GM12878 (cell line): Measurements from ENCODE around the gene MARVELD3. TPM values are rescaled to one million over a fixed set of nuclear protein-coding genes. Genes with fewer than 3 reads are reported as not detected.

ENCODE experiments used
- ATAC-seq: fragments of 200-7000 bp; cut with Tn5 transposase; 3 replicates; pipeline ENCODE4 v1.9.1; 2020; ENCODE audit warnings: mild to moderate bottlenecking, moderate library complexity
- BruUV-seq: library from RNA; stranded (reverse); fragments of 400-500 nt; replicated peaks from 2 replicates; lab custom pipeline; 2021; lab: Mats Ljungman, UMichigan
- CTCF ChIA-PET: fragments of 300-600 bp; sonication (Branson Sonifier 250); formaldehyde crosslinking; extraction: SDS; loops from one replicate; lab custom pipeline; 2021; ENCODE audit warnings: inconsistent platforms; lab: Yijun Ruan, JAX
- POLR2A ChIA-PET: fragments of 350-600 bp; formaldehyde crosslinking; extraction: SDS; loops from one replicate; lab custom pipeline; 2021; ENCODE audit warnings: inconsistent platforms; lab: Charles Lee
- RAD21 ChIA-PET: fragments of 300-600 bp; sonication (Branson Sonifier 250); formaldehyde crosslinking; loops from one replicate; lab custom pipeline; 2023; ENCODE audit warnings: antibody characterized with exemption; ENCODE audit not compliant: unreplicated experiment; lab: Charles Lee
- SMC1A ChIA-PET: fragments of 300-600 bp; sonication (Branson Sonifier 250); formaldehyde crosslinking; loops from one replicate; lab custom pipeline; 2023; ENCODE audit not compliant: unreplicated experiment, uncharacterized antibody; lab: Charles Lee
- DNase-seq: peaks from one replicate; pipeline ENCODE4 v3.0.0-alpha.2; 2011; ENCODE audit warnings: low read depth, low spot score
- FAIRE-seq: peaks from 3 replicates; lab custom pipeline; 2011; peaks lifted over from hg19 to GRCh38; lab: Jason Lieb, UNC
- H2AFZ ChIP-seq: 2 replicates; pipeline ENCODE4 v1.6.0; 2011; ENCODE audit warnings: low read depth, low read length, control low read depth; ENCODE audit not compliant: control insufficient read depth
- H3K27ac ChIP-seq: 2 replicates; pipeline ENCODE4 v1.5.1; 2011; ENCODE audit warnings: control low read depth; ENCODE audit not compliant: control insufficient read depth, insufficient read depth
- H3K27me3 ChIP-seq, 2 experiments: replicated peaks in 1 of 2; 2 replicates each; pipeline versions ENCODE4 v1.6.0 to v1.6.1; 2011; ENCODE audit warnings: low read length in 1 of 2; ENCODE audit not compliant: control insufficient read depth in 2 of 2, insufficient read depth in 2 of 2
- H3K36me3 ChIP-seq, 2 experiments: 2 replicates each; pipeline ENCODE4 v1.5.1; 2011; ENCODE audit warnings: low read length in 1 of 2; ENCODE audit not compliant: control insufficient read depth in 2 of 2, insufficient read depth in 2 of 2
- H3K4me1 ChIP-seq: 2 replicates; pipeline ENCODE4 v1.6.1; 2011; ENCODE audit warnings: mild to moderate bottlenecking, low read length, moderate library complexity, mixed read lengths; ENCODE audit not compliant: control insufficient read depth, insufficient read depth
- H3K4me2 ChIP-seq: 2 replicates; pipeline ENCODE4 v1.6.0; 2011; ENCODE audit warnings: control low read depth; ENCODE audit not compliant: control insufficient read depth, insufficient read depth
- H3K4me3 ChIP-seq: fragments of 200-600 bp; sonication (generic); 2 replicates; pipeline ENCODE4 v1.5.1; 2016
- H3K79me2 ChIP-seq: 2 replicates; pipeline ENCODE4 v1.6.0; 2011; ENCODE audit warnings: low read length; ENCODE audit not compliant: control insufficient read depth, insufficient read depth
- H3K9ac ChIP-seq: 2 replicates; pipeline ENCODE4 v1.8.0; 2011; ENCODE audit warnings: low read length, control low read depth, mixed read lengths; ENCODE audit not compliant: control insufficient read depth, insufficient read depth
- H3K9me3 ChIP-seq: replicated peaks from 3 replicates; pipeline ENCODE4 v1.5.1; 2011; ENCODE audit warnings: mild to moderate bottlenecking, low read length; ENCODE audit not compliant: control insufficient read depth, insufficient read depth
- H4K20me1 ChIP-seq: 2 replicates; pipeline ENCODE4 v1.6.0; 2011; ENCODE audit not compliant: control insufficient read depth, insufficient read depth
- BHLHE40 ChIP-seq, 2 experiments: fragments of 450-650 bp in 1 of 2; IDR thresholded peaks; 2 replicates each; pipeline ENCODE4 v1.6.1; 2011 to 2017; ENCODE audit warnings: low read depth in 2 of 2, borderline replicate concordance in 1 of 2, improper control_type of control experiment in 1 of 2, low read length in 1 of 2, mild to moderate bottlenecking in 1 of 2
- BRCA1 ChIP-seq: IDR thresholded peaks from 2 replicates; pipeline ENCODE4 v1.6.1; 2011; ENCODE audit warnings: low read depth, low read length, improper control_type of control experiment
- CHD4 ChIP-seq: fragments of 200-600 bp; sonication (generic); IDR thresholded peaks from 2 replicates; pipeline ENCODE4 v1.6.1; 2016; ENCODE audit warnings: mild to moderate bottlenecking
- MEF2A ChIP-seq: IDR thresholded peaks from 2 replicates; pipeline ENCODE4 v1.6.1; 2011; ENCODE audit warnings: low read depth, mild to moderate bottlenecking, low read length, moderate library complexity; ENCODE audit not compliant: insufficient read depth
- PAX8 ChIP-seq: fragments of 450-650 bp; IDR thresholded peaks from 2 replicates; pipeline ENCODE4 v1.6.1; 2017; ENCODE audit warnings: mild to moderate bottlenecking, moderate library complexity
- POU2F2 ChIP-seq: IDR thresholded peaks from 3 replicates; pipeline ENCODE4 v1.6.1; 2011; ENCODE audit warnings: low read depth, mild to moderate bottlenecking, low read length, borderline replicate concordance
- SMAD5 ChIP-seq: IDR thresholded peaks from 2 replicates; pipeline ENCODE4 v1.6.1; 2016; ENCODE audit warnings: antibody characterized with exemption, low read depth
- SMC3 ChIP-seq: IDR thresholded peaks from 2 replicates; pipeline ENCODE4 v1.6.1; 2011; ENCODE audit warnings: low read length, improper control_type of control experiment, borderline replicate concordance
- ZNF384 ChIP-seq: IDR thresholded peaks from 2 replicates; pipeline ENCODE4 v1.6.1; 2012; ENCODE audit warnings: low read depth, mild to moderate bottlenecking, low read length, improper control_type of control experiment, borderline replicate concordance
- ZNF622 ChIP-seq: fragments of 450-650 bp; IDR thresholded peaks from 2 replicates; pipeline ENCODE4 v1.6.1; 2017; ENCODE audit warnings: mild to moderate bottlenecking, inconsistent platforms
- ZSCAN29 ChIP-seq: fragments of 450-650 bp; IDR thresholded peaks from 2 replicates; pipeline ENCODE4 v1.6.1; 2017; ENCODE audit warnings: mild to moderate bottlenecking, moderate library complexity
- WGBS: methylation state at CpG from one replicate; pipeline ENCODE4 v1.1.6; 2016; ENCODE audit warnings: low lambda C conversion rate; ENCODE audit not compliant: insufficient replicate concordance, insufficient coverage; ENCODE audit errors: missing lambda C conversion rate; 5-methylcytosine and 5-hydroxymethylcytosine counted together
- in situ Hi-C: fragments of 300-500 bp; cut with MboI; formaldehyde crosslinking; loops from 9 replicates; pipeline ENCODE4 v1.14.3; 2018; ENCODE audit warnings: mixed read lengths
- intact Hi-C: fragments of 100-400 bp; cut with micrococcal nuclease; formaldehyde crosslinking; loops from one replicate; pipeline ENCODE4 v1.14.2; 2022; ENCODE audit not compliant: unreplicated experiment
- polyA plus RNA-seq, 11 experiments: library from polyadenylated mRNA; depleted of rRNA in 4 of 11; unstranded in 6 of 11; stranded (reverse) in 5 of 11; fragments of >200 nt; fragmentation: Nextera tagmentation in 4 of 11; fragmentation: Illumina TruSeq in 1 of 11; extraction: Ambion mirVana in 4 of 11; extraction: Trizol in 1 of 11; gene quantifications; 1 replicate in 1 of 11; 2 replicates in 10 of 11; pipeline versions ENCODE4 v1.2.1 to v1.2.3, GENCODE V29; 2011 to 2016; ENCODE audit warnings: inconsistent platforms in 2 of 11, missing spikeins in 2 of 11, low read depth in 1 of 11
- total RNA-seq, 4 experiments: library from RNA; depleted of rRNA in 3 of 4; stranded (reverse); fragments of >200 nt in 3 of 4; fragmentation: Illumina TruSeq in 1 of 4; extraction: Trizol in 1 of 4; gene quantifications; 2 replicates each; pipeline versions ENCODE4 v1.2.1 to v1.2.3, GENCODE V29; 2013 to 2021
- TF ChIP-seq, protein P1 (sequence below): IDR thresholded peaks from 2 replicates; pipeline ENCODE4 v1.6.1; 2011; ENCODE audit warnings: low read depth, low read length, improper control_type of control experiment, borderline replicate concordance
- TF ChIP-seq, protein P2 (sequence below): fragments of 450-650 bp; IDR thresholded peaks from 2 replicates; pipeline ENCODE4 v1.6.1; 2016; ENCODE audit warnings: mild to moderate bottlenecking, moderate library complexity, borderline replicate concordance
- TF ChIP-seq, protein P3 (sequence below): fragments of 450-650 bp; IDR thresholded peaks from 2 replicates; pipeline ENCODE4 v1.6.1; 2017; ENCODE audit warnings: low read depth, mild to moderate bottlenecking, moderate library complexity
- TF ChIP-seq, protein P4 (sequence below): IDR thresholded peaks from 2 replicates; pipeline ENCODE4 v1.6.1; 2011; ENCODE audit warnings: mild to moderate bottlenecking, low read depth, low read length, moderate library complexity; ENCODE audit not compliant: insufficient replicate concordance

The MARVELD3 gene
- total and polyA plus RNA-seq, 10 of the 15 experiments (the other 5 are each of a cell fraction or from before 2014, with no cell fraction given) = 0.03 to 0.18 (median 0.09) TPM; not detected in 4

DNA sequence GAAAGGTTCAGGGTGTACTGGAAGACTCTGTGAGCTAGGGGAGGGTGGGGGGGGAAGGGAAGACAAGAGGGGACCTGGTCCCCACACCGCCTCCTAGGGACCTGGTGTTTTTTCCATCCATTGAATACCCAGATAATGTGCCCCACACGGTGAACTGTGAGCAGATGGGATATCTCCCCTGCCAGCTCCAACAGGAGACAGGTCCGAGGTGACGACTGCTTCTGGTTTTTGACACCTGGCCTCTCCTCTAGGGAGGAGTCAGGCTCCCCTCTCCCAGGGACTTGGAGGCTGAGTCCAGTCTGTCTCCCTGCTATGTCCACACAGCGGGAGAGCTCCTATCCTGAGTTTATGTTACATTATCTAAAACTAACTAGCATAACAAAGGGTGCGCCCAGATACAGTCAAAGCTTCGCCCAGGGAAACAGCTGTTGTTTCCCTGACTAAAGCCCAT is 1.8 kb downstream of the MARVELD3 start:
- no peak overlapping the region for H3K27ac ChIP-seq
- WGBS = 94% methylated on average over 7 of the region's 7 CpGs
- H2AFZ ChIP-seq = no peak overlapping the region
- H3K79me2 ChIP-seq = no peaks in the 10 kb centered on the region
- H3K4me2 ChIP-seq = no peak overlapping the region
- ATAC-seq = no peak
- ChIA-PET CTCF (interaction anchor here (0.7 to 2.5 kb wide), 2 partner anchors 14 to 16 kb away, joined by 3 to 9 read pairs; no protein-coding TSS in a partner anchor), SMC1A (no interaction called here), POLR2A (no interaction called here), RAD21 (no interaction called here)
- in situ Hi-C loops = no loop called here
- no peaks in the 10 kb centered on the region for H3K9me3 ChIP-seq
- no peaks in the 10 kb centered on the region for H4K20me1 ChIP-seq
- FAIRE-seq = no peak
- no peak overlapping the region for H3K9ac ChIP-seq
- DNase-seq = no peak
- peaks cover 5% of the 10 kb centered on the region; the same call in 1 of the 2 replicates for H3K4me1 ChIP-seq
- H3K27me3 ChIP-seq = no peaks in the 10 kb centered on the region; a peak in 1 of 4 replicates
- intact Hi-C loops = no loop called here
- no TSS peak for BruUV-seq
- no peaks in the 10 kb centered on the region for H3K36me3 ChIP-seq
- no peak overlapping the region for H3K4me3 ChIP-seq
- no peak for TF ChIP-seq BRCA1
- TF ChIP-seq PAX8 = no peak
- no peak for TF ChIP-seq MEF2A
- TF ChIP-seq, protein P1, sequence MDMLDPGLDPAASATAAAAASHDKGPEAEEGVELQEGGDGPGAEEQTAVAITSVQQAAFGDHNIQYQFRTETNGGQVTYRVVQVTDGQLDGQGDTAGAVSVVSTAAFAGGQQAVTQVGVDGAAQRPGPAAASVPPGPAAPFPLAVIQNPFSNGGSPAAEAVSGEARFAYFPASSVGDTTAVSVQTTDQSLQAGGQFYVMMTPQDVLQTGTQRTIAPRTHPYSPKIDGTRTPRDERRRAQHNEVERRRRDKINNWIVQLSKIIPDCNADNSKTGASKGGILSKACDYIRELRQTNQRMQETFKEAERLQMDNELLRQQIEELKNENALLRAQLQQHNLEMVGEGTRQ = no peak
- TF ChIP-seq SMC3 = no peak
- TF ChIP-seq, protein P2, sequence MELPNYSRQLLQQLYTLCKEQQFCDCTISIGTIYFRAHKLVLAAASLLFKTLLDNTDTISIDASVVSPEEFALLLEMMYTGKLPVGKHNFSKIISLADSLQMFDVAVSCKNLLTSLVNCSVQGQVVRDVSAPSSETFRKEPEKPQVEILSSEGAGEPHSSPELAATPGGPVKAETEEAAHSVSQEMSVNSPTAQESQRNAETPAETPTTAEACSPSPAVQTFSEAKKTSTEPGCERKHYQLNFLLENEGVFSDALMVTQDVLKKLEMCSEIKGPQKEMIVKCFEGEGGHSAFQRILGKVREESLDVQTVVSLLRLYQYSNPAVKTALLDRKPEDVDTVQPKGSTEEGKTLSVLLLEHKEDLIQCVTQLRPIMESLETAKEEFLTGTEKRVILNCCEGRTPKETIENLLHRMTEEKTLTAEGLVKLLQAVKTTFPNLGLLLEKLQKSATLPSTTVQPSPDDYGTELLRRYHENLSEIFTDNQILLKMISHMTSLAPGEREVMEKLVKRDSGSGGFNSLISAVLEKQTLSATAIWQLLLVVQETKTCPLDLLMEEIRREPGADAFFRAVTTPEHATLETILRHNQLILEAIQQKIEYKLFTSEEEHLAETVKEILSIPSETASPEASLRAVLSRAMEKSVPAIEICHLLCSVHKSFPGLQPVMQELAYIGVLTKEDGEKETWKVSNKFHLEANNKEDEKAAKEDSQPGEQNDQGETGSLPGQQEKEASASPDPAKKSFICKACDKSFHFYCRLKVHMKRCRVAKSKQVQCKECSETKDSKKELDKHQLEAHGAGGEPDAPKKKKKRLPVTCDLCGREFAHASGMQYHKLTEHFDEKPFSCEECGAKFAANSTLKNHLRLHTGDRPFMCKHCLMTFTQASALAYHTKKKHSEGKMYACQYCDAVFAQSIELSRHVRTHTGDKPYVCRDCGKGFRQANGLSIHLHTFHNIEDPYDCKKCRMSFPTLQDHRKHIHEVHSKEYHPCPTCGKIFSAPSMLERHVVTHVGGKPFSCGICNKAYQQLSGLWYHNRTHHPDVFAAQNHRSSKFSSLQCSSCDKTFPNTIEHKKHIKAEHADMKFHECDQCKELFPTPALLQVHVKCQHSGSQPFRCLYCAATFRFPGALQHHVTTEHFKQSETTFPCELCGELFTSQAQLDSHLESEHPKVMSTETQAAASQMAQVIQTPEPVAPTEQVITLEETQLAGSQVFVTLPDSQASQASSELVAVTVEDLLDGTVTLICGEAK = no peak
- no peak for TF ChIP-seq ZNF384
- TF ChIP-seq, protein P3, sequence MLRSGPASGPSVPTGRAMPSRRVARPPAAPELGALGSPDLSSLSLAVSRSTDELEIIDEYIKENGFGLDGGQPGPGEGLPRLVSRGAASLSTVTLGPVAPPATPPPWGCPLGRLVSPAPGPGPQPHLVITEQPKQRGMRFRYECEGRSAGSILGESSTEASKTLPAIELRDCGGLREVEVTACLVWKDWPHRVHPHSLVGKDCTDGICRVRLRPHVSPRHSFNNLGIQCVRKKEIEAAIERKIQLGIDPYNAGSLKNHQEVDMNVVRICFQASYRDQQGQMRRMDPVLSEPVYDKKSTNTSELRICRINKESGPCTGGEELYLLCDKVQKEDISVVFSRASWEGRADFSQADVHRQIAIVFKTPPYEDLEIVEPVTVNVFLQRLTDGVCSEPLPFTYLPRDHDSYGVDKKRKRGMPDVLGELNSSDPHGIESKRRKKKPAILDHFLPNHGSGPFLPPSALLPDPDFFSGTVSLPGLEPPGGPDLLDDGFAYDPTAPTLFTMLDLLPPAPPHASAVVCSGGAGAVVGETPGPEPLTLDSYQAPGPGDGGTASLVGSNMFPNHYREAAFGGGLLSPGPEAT = no peak
- no peak for TF ChIP-seq CHD4
- TF ChIP-seq SMAD5 = no peak
- TF ChIP-seq, protein P4, sequence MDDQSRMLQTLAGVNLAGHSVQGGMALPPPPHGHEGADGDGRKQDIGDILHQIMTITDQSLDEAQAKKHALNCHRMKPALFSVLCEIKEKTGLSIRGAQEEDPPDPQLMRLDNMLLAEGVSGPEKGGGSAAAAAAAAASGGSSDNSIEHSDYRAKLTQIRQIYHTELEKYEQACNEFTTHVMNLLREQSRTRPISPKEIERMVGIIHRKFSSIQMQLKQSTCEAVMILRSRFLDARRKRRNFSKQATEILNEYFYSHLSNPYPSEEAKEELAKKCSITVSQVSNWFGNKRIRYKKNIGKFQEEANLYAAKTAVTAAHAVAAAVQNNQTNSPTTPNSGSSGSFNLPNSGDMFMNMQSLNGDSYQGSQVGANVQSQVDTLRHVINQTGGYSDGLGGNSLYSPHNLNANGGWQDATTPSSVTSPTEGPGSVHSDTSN = no peak
- no peak for TF ChIP-seq BHLHE40 (IDR thresholded peaks at IDR 0.05; ENCODE audit: borderline replicate concordance in 1 of 2, low read depth in 2 of 2, low read length in 1 of 2)
- TF ChIP-seq ZNF622 = no peak
- TF ChIP-seq ZSCAN29 = no peak
- no peak for TF ChIP-seq POU2F2
